IMR-90 (cell line): ENCODE data around the gene SMC1B. TPM values are rescaled to one million over a fixed set of nuclear protein-coding genes. Genes with fewer than 3 reads are reported as not detected.

Experiments used
- ATAC-seq: fragments of 200-7000 bp; cut with Tn5 transposase; 2 replicates; pipeline ENCODE4 v1.9.1; 2020; ENCODE audit warnings: low read depth, mild to moderate bottlenecking, moderate library complexity
- BruUV-seq: library from RNA; stranded (reverse); fragments of 400-500 nt; replicated peaks from 2 replicates; lab custom pipeline; 2021; lab: Mats Ljungman, UMichigan
- CTCF ChIA-PET: fragments of 300-600 bp; formaldehyde crosslinking; extraction: SDS; loops from one replicate; lab custom pipeline; 2021; ENCODE audit warnings: antibody characterized with exemption; lab: Yijun Ruan, JAX
- POLR2A ChIA-PET: fragments of 300-600 bp; sonication (Branson Sonifier 250); formaldehyde crosslinking; loops from one replicate; lab custom pipeline; 2022; ENCODE audit warnings: antibody characterized with exemption; ENCODE audit not compliant: unreplicated experiment; lab: Charles Lee
- DNase-seq: peaks from one replicate; pipeline ENCODE4 v3.0.0; 2013
- H2AFZ ChIP-seq: replicated peaks from 2 replicates; pipeline ENCODE3; 2013; ENCODE audit warnings: low read length, mild to moderate bottlenecking; ENCODE audit not compliant: poor library complexity
- H2AK5ac ChIP-seq: 2 replicates; pipeline ENCODE4 v1.6.1; 2013; ENCODE audit warnings: low read depth, low read length, inconsistent platforms
- H2AK9ac ChIP-seq: replicated peaks from 2 replicates; pipeline ENCODE3; 2013; ENCODE audit warnings: mild to moderate bottlenecking, low read depth, low read length, moderate library complexity; ENCODE audit not compliant: poor library complexity
- H2BK120ac ChIP-seq: 2 replicates; pipeline ENCODE4 v1.6.1; 2013; ENCODE audit warnings: low read depth, low read length, inconsistent platforms
- H2BK15ac ChIP-seq: 3 replicates; pipeline ENCODE4 v1.6.1; 2013; ENCODE audit warnings: low read depth, low read length, inconsistent platforms
- H2BK20ac ChIP-seq: 2 replicates; pipeline ENCODE4 v1.6.1; 2013; ENCODE audit warnings: low read depth, mild to moderate bottlenecking, inconsistent platforms, low read length, moderate library complexity
- H2BK5ac ChIP-seq: 2 replicates; pipeline ENCODE4 v1.6.1; 2013; ENCODE audit warnings: mild to moderate bottlenecking, low read depth, low read length, inconsistent platforms; ENCODE audit not compliant: poor library complexity, severe bottlenecking
- H3K14ac ChIP-seq: replicated peaks from 2 replicates; pipeline ENCODE4 v1.6.1; 2013; ENCODE audit warnings: low read depth, low read length, inconsistent platforms
- H3K18ac ChIP-seq: 2 replicates; pipeline ENCODE4 v1.6.1; 2013; ENCODE audit warnings: low read depth, low read length, control low read depth
- H3K23ac ChIP-seq: 2 replicates; pipeline ENCODE4 v1.6.1; 2013; ENCODE audit warnings: low read depth, low read length, inconsistent platforms
- H3K27ac ChIP-seq: 2 replicates; pipeline ENCODE4 v1.5.1; 2013; ENCODE audit warnings: mild to moderate bottlenecking, control low read depth, low read length; ENCODE audit not compliant: insufficient read depth
- H3K27me3 ChIP-seq: 2 replicates; pipeline ENCODE4 v1.6.1; 2013; ENCODE audit warnings: low read length; ENCODE audit not compliant: control insufficient read depth, insufficient read depth
- H3K36me3 ChIP-seq: 2 replicates; pipeline ENCODE4 v1.6.1; 2013; ENCODE audit warnings: low read length, mixed read lengths; ENCODE audit not compliant: control insufficient read depth, insufficient read depth
- H3K4ac ChIP-seq: 2 replicates; pipeline ENCODE4 v1.6.1; 2013; ENCODE audit warnings: low read depth, low read length, inconsistent platforms
- H3K4me1 ChIP-seq: 2 replicates; pipeline ENCODE4 v1.6.1; 2013; ENCODE audit warnings: low read length, mixed read lengths; ENCODE audit not compliant: control insufficient read depth, insufficient read depth
- H3K4me2 ChIP-seq: 2 replicates; pipeline ENCODE4 v1.6.1; 2013; ENCODE audit warnings: low read depth, mild to moderate bottlenecking, control low read depth, low read length, moderate library complexity
- H3K4me3 ChIP-seq: 2 replicates; pipeline ENCODE4 v1.5.1; 2013; ENCODE audit warnings: low read depth, mild to moderate bottlenecking, control low read depth, low read length, moderate library complexity; ENCODE audit not compliant: insufficient read depth
- H3K56ac ChIP-seq: 2 replicates; pipeline ENCODE4 v1.6.1; 2013; ENCODE audit warnings: low read length, inconsistent platforms; ENCODE audit not compliant: insufficient read depth; ENCODE audit errors: extremely low read depth
- H3K79me1 ChIP-seq, 2 experiments: 2 replicates each; pipeline ENCODE4 v1.6.1; 2013; ENCODE audit warnings: low read length in 2 of 2, inconsistent platforms in 1 of 2, low read depth in 1 of 2
- H3K9ac ChIP-seq: 2 replicates; pipeline ENCODE4 v1.6.1; 2013; ENCODE audit warnings: low read depth, low read length, control low read depth
- H3K9me1 ChIP-seq: 2 replicates; pipeline ENCODE4 v1.6.1; 2013; ENCODE audit warnings: low read length, inconsistent platforms; ENCODE audit not compliant: insufficient read depth
- H3K9me3 ChIP-seq: 2 replicates; pipeline ENCODE4 v1.6.1; 2013; ENCODE audit warnings: low read length; ENCODE audit not compliant: control insufficient read depth, insufficient read depth
- H4K20me1 ChIP-seq: 2 replicates; pipeline ENCODE4 v1.6.1; 2013; ENCODE audit warnings: low read length, inconsistent platforms; ENCODE audit not compliant: insufficient read depth
- H4K5ac ChIP-seq: 2 replicates; pipeline ENCODE4 v1.6.1; 2013; ENCODE audit warnings: mild to moderate bottlenecking, low read depth, low read length, control low read depth
- H4K8ac ChIP-seq, 2 experiments: 2 replicates each; pipeline ENCODE4 v1.6.1; 2013; ENCODE audit warnings: low read depth in 2 of 2, low read length in 2 of 2, control low read depth in 1 of 2, inconsistent platforms in 1 of 2
- H4K91ac ChIP-seq: 2 replicates; pipeline ENCODE4 v1.6.1; 2013; ENCODE audit warnings: low read depth, low read length, inconsistent platforms; ENCODE audit not compliant: insufficient read depth
- BHLHE40 ChIP-seq: fragments of 150-350 bp; IDR thresholded peaks from 2 replicates; pipeline ENCODE4 v1.6.1; 2016; ENCODE audit warnings: mild to moderate bottlenecking, low read depth, low read length
- CEBPB ChIP-seq: IDR thresholded peaks from 2 replicates; pipeline ENCODE4 v1.6.1; 2012; ENCODE audit warnings: low read depth, low read length, improper control_type of control experiment
- MAFK ChIP-seq: IDR thresholded peaks from 2 replicates; pipeline ENCODE4 v1.6.1; 2012; ENCODE audit warnings: low read depth, low read length, improper control_type of control experiment
- MAZ ChIP-seq: IDR thresholded peaks from 2 replicates; pipeline ENCODE4 v1.6.1; 2012; ENCODE audit warnings: low read depth, mild to moderate bottlenecking, low read length, improper control_type of control experiment, moderate library complexity, borderline replicate concordance
- POLR2A ChIP-seq: IDR thresholded peaks from 2 replicates; pipeline ENCODE4 v1.6.1; 2012; ENCODE audit warnings: mild to moderate bottlenecking, low read depth, low read length
- RAD21 ChIP-seq: IDR thresholded peaks from 2 replicates; pipeline ENCODE4 v1.6.1; 2012; ENCODE audit warnings: low read length, improper control_type of control experiment
- RCOR1 ChIP-seq: IDR thresholded peaks from 2 replicates; pipeline ENCODE4 v1.6.1; 2012; ENCODE audit warnings: mild to moderate bottlenecking, low read length, improper control_type of control experiment; ENCODE audit not compliant: insufficient replicate concordance
- SMC3 ChIP-seq: fragments of 150-350 bp; IDR thresholded peaks from 2 replicates; pipeline ENCODE4 v1.6.1; 2016; ENCODE audit warnings: low read depth, mild to moderate bottlenecking, antibody characterized with exemption, low read length, moderate library complexity
- WGBS, 2 experiments: methylation state at CpG; one replicate each; pipeline versions ENCODE4 v1.1.5 to v1.1.7; 2013; ENCODE audit warnings: missing lambda C conversion rate in 2 of 2; ENCODE audit not compliant: insufficient read length in 1 of 2; ENCODE audit errors: extremely low coverage in 2 of 2; 5-methylcytosine and 5-hydroxymethylcytosine counted together
- dilution Hi-C: fragments of 300-500 bp; cut with HindIII; formaldehyde crosslinking; loops from one replicate; pipeline ENCODE4 v1.14.3; 2018; ENCODE audit warnings: low sequenced_read_pairs; ENCODE audit not compliant: unreplicated experiment
- in situ Hi-C: fragments of 300-500 bp; cut with MboI; formaldehyde crosslinking; loops from 3 replicates; pipeline ENCODE4 v1.14.3; 2019; ENCODE audit warnings: low sequenced_read_pairs, inconsistent platforms, mixed read lengths
- intact Hi-C: fragments of 100-400 bp; cut with micrococcal nuclease; formaldehyde crosslinking; loops from 2 replicates; pipeline ENCODE4 v1.10.0; 2022
- polyA plus RNA-seq, 3 experiments: library from polyadenylated mRNA; depleted of rRNA; stranded (reverse); fragments of >200 nt; gene quantifications; 2 replicates each; pipeline ENCODE4 v1.2.3, GENCODE V29; 2012; ENCODE audit warnings: low replicate concordance in 1 of 3
- total RNA-seq: library from RNA; depleted of rRNA; stranded (reverse); fragments of >200 nt; gene quantifications from 2 replicates; pipeline ENCODE4 v1.2.3, GENCODE V29; 2012
- TF ChIP-seq, protein P1 (sequence below): conservative IDR thresholded peaks from 2 replicates; pipeline ENCODE4 v1.5.1; 2012; ENCODE audit warnings: mild to moderate bottlenecking, low read depth, low read length, improper control_type of control experiment

SMC1B gene
- total and polyA plus RNA-seq, 2 of the 4 experiments (the other 2 are of a cell fraction) = not detected

DNA sequence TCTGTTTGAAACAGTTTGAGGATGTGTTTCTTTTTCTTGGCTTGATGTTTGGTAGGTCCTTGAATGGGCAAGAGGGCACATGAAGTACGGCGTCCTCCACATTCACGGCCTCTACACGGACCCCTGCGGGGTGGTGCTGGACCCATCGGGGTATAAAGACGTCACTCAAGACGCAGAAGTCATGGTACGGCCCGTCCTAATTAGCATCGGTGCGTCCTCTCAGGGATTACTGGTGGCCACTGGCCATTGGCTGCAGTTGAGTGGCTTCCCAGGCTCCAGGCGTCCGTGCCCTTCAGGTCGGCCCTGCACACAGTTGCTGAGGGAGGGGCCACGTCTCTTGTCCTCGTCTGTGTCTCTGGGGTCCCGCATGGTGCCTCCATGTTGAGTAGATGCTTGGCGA lies 82.9 kb downstream of the SMC1B start:
- no peak overlapping the region for H3K18ac ChIP-seq
- H3K79me1 ChIP-seq = peaks cover 3 to 14% of the 10 kb centered on the region in 2 experiments; a peak in 2 of 4 replicates
- TF ChIP-seq BHLHE40 (no peak), MAFK (no peak), POLR2A (no peak), CEBPB (no peak), MAZ (no peak), RCOR1 (no peak), RAD21 (no peak), SMC3 (no peak)
- TF ChIP-seq, protein P1, sequence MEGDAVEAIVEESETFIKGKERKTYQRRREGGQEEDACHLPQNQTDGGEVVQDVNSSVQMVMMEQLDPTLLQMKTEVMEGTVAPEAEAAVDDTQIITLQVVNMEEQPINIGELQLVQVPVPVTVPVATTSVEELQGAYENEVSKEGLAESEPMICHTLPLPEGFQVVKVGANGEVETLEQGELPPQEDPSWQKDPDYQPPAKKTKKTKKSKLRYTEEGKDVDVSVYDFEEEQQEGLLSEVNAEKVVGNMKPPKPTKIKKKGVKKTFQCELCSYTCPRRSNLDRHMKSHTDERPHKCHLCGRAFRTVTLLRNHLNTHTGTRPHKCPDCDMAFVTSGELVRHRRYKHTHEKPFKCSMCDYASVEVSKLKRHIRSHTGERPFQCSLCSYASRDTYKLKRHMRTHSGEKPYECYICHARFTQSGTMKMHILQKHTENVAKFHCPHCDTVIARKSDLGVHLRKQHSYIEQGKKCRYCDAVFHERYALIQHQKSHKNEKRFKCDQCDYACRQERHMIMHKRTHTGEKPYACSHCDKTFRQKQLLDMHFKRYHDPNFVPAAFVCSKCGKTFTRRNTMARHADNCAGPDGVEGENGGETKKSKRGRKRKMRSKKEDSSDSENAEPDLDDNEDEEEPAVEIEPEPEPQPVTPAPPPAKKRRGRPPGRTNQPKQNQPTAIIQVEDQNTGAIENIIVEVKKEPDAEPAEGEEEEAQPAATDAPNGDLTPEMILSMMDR = no peak
- dilution Hi-C loops = no loop called here
- ATAC-seq (no peak), DNase-seq (no peak)
- no peak overlapping the region for H4K91ac ChIP-seq
- H4K5ac ChIP-seq = no peak overlapping the region
- peaks cover 6% of the 10 kb centered on the region; the same call in 1 of the 2 replicates for H3K9me1 ChIP-seq
- H3K4me2 ChIP-seq = no peak overlapping the region
- no peaks in the 10 kb centered on the region for H3K27me3 ChIP-seq
- H4K8ac ChIP-seq = no peak overlapping the region
- in situ Hi-C loops = no loop called here
- H2BK5ac ChIP-seq = no peak overlapping the region
- no peak overlapping the region for H3K27ac ChIP-seq
- H3K14ac ChIP-seq = no peak overlapping the region
- no peak overlapping the region for H2AK5ac ChIP-seq
- no peak overlapping the region for H2BK20ac ChIP-seq
- POLR2A ChIA-PET = no interaction called here
- H3K56ac ChIP-seq = no peak overlapping the region
- no peak overlapping the region for H2BK15ac ChIP-seq
- no peak overlapping the region for H3K4me3 ChIP-seq
- no peak overlapping the region for H2AFZ ChIP-seq
- no peak overlapping the region for H3K9ac ChIP-seq
- intact Hi-C loops = no loop called here
- no peak overlapping the region for H3K23ac ChIP-seq
- H4K20me1 ChIP-seq = peaks cover 4% of the 10 kb centered on the region
- 93% methylated on average over 15 of the region's 19 CpGs; no CpG with 5 or more reads in 1 of the 2 experiments for WGBS, 2 experiments
- peaks cover 2% of the 10 kb centered on the region; the same call in 1 of the 2 replicates for H3K4me1 ChIP-seq
- H3K4ac ChIP-seq = no peak overlapping the region
- no peaks in the 10 kb centered on the region for H3K9me3 ChIP-seq
- BruUV-seq = no TSS peak
- no peak overlapping the region for H2BK120ac ChIP-seq
- no peak overlapping the region for H2AK9ac ChIP-seq
- H3K36me3 ChIP-seq = peaks cover 52% of the 10 kb centered on the region
- CTCF ChIA-PET = no interaction called here
